SU-DHL-6 (cell line): ENCODE results near the gene ARMC9.

Source experiments
- EZH2phosphoT487 ChIP-seq: fragments of 200-600 bp; sonication (generic), shearing (Covaris generic); conservative IDR thresholded peaks from 2 replicates; pipeline ENCODE4 v1.6.1; 2018; ENCODE audit warnings: mild to moderate bottlenecking, antibody characterized with exemption, low read length, moderate library complexity, mixed read lengths
- TF ChIP-seq, protein P1 (sequence below): fragments of 200-600 bp; sonication (generic); IDR thresholded peaks from one replicate; pipeline ENCODE4 v1.5.1; 2017; ENCODE audit warnings: antibody characterized with exemption, mild to moderate bottlenecking, low read length, moderate library complexity; ENCODE audit not compliant: insufficient read depth, poor library complexity, severe bottlenecking

DNA sequence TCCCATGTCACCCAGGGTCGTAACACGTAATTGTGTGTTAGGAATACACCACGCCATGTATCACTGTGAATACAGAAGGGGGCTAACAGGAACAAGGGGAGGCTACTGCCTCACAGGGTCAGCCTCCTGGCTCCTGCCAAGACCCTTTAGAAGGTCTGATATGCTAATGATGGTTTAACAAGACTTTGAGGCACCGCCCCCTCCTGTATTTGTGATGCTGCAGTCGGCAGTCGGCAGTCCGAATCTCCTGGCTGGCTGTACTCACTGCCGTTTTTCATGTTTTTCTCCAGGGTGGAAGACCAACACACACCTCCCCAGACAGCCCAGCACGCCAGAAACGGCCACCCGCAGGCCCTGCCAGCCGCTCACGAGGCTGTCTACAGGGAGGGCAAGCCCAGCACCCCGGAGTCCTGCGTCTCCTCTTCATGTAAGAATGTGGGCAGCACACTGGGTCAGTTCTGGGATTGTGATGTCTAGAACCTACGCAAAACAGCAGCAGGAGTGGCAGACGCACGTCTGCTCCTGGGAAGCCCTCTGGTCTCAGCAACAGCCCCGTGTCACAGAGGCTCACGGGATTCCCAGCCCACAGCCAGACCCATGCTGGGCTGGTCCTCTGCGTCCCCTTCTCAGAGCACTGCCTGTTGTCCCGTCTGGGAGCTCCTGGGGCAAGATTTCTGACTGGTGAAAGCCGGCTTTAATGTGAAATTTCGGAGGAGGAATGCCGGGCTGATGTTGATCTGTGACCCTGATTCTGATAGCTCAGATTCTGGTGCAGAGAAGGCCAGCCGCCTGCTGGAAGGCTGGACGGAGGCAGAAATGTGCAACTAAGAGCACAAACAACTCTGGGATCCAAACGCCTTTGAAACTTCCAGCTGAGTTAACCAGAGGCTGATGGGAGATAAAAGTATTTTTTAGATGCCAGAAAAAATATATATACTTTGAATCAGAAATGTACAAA, 157.4 kb downstream of the ARMC9 start:
- TF ChIP-seq, protein P1, sequence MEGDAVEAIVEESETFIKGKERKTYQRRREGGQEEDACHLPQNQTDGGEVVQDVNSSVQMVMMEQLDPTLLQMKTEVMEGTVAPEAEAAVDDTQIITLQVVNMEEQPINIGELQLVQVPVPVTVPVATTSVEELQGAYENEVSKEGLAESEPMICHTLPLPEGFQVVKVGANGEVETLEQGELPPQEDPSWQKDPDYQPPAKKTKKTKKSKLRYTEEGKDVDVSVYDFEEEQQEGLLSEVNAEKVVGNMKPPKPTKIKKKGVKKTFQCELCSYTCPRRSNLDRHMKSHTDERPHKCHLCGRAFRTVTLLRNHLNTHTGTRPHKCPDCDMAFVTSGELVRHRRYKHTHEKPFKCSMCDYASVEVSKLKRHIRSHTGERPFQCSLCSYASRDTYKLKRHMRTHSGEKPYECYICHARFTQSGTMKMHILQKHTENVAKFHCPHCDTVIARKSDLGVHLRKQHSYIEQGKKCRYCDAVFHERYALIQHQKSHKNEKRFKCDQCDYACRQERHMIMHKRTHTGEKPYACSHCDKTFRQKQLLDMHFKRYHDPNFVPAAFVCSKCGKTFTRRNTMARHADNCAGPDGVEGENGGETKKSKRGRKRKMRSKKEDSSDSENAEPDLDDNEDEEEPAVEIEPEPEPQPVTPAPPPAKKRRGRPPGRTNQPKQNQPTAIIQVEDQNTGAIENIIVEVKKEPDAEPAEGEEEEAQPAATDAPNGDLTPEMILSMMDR: no peak
- no peak for TF ChIP-seq EZH2phosphoT487
